ENCODE data around the gene GRM7.
A peak's percentile ranks its signal among the peaks of the same experiment; 100 is the strongest.

The GRM7 gene

DNA sequence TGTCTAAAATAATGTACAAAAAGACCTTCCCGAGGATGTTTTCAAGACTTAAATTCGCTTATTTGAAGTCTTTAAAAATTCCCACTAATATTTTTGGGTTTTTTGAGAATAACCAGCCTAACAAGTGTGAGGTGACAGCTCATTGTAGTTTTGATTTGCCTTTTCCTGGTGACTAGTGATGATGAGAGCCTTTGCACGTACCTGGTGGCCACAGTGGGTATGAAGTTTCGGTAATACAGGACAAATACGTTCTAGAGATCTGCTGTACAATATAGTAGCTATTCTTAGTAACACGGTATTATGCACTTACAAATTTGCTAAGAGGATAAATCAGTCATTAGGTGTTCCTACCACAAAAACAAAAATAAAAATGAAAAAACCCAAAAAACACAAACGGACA, 124.9 kb downstream of the GRM7 start:
- no peak for DNase-seq

GRCh38 chr3:6989608-6990291, 128.8 kb downstream of the GRM7 start:
- DNase-seq: no peak

GRCh38 chr3:6994081-6994668, 133.3 kb downstream of the GRM7 start:
- no peak for DNase-seq

GRCh38 chr3:7000501-7000900, 139.6 kb downstream of the GRM7 start:
- no peak for DNase-seq

DNA sequence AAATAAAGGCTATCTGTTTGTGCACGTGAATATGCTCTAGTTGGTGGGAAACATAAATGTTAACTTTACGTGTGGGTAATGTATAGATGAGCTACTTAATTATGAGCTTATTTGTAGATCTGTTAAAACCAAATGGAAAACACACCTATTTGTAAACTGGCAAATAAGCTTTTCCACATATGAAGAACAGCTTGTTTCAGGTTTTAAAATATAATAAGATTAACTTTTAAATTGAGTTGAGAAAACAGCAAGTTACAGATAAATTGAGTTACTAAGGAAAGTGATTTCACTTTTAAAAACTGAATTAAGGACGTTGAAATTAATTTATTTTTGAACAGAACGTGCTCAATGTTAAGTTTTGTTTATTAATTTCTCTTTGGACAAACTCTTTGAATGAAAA, 140.5 kb downstream of the GRM7 start:
- no peak for DNase-seq

DNA sequence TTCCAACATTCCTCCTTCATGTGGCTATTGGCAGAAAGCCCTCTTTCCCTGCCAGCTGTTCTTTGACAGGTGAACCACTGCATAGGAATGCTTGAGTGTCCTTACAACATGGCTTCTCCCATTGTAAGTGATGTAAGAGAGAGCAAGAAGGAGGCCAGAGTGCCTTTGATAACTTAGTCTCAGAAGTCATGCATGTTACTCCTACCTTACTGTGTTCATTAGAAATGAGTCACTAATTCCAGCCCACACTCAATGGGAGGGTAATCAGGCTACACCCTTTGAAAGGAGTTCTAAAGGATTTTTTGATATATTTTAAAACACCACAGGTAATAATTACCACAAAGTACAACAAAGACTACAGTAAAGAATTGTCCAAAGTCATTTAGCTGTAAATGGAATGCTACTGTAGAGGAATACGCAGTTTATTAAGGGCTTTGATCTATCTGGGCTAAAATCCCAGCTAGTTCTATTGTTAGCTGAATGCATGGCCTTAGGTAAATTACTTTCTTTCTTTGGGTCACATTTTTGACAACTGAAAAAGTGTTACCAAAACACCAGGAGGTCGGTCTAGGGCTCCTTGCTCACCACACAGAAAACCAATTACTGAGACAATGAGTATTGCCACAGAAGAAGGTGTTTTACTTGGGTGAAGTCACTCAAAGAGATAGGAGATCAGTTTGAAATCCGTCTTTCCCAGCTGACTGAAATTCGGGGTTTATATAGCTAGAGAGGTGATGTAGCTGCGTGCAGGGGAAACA, 154.9 kb downstream of the GRM7 start:
- no peak for DNase-seq

GRCh38 chr3:7025581-7026300, 164.8 kb downstream of the GRM7 start:
- no peak for DNase-seq

DNA sequence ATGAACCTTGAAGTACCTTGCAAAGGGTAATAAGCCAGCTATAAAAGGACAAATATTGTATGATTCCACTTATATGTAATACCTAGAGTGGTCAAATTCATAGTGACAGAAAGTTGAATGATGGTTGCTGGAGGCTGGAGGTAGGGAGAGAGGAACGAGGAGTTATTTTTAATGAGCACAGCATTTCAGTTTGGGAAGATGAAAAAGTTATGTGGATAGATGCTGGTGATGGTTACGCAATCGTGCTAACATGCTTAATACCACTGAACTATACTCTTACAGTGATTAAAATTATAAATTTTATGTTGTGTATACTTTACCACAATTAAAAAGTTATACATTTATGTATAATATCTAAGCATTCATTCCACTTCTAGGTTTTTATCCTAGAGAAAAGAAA, 168.6 kb downstream of the GRM7 start:
- DNase-seq: no peak

DNA sequence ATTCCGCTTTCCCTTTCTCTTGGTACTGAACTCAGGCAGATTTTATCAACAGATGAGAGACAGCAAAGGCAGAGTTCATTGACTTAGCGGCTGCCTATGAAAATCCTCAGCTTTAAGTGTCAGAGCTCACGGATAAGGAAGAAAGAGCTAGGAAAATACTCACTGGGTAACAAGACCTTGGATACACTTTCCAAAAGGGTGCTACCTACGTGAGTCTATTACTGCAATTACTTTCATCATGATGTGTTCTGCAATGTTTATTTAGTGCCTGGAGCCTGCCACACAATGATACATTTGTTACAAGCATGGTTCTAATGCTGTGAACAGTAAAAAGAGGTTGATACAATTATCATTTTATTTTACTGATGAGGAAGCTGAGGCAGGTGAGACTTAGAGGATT, 177.5 kb downstream of the GRM7 start:
- DNase-seq: no peak

GRCh38 chr3:7062714-7063113, 201.8 kb downstream of the GRM7 start:
- no peak for DNase-seq

DNA sequence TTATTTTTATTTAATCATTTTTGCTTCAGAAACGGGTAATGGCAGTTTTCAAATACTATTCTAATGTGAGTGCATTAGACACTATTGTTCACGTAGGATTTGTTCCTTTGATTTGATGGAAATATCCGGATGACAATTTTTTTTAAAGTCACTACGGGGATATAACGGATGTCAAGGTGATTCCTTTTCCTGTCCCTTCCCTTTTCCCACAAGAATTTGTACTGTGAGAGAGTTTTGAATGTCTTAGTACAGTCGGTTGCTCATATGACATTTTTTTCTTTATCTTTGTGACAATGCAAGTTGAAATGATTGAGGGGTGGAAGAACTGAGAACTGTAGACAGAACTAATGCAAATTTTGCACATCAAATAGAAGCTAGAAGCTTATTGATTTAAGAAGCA, 209.5 kb downstream of the GRM7 start:
- no peak for DNase-seq

- no peak for DNase-seq
Measured at GRCh38 chr3:7074217-7074616, 213.3 kb downstream of the GRM7 start.

- no peak for DNase-seq
Measured at GRCh38 chr3:7075117-7075516, 214.2 kb downstream of the GRM7 start.

DNA sequence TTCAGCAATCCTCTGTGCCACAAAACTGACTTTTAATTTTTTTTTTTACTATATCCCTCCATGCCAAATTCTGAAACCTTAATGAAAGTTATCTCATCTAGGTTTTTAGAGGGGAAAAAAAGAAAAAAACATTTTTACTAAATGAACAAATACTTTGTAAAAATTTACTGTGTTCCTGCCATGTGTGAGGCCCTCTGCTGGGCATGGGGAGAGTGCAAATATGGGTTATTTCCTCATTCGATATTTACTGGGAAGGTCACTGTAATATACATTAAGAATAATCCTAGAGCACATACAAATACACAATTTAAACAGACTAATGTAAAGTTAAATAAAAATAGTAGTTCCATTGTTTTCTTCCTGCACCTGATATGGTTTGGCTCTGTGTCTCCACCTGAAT, 215.0 kb downstream of the GRM7 start:
- DNase-seq: no peak

- no peak for DNase-seq
Measured at GRCh38 chr3:7082244-7082643, 221.3 kb downstream of the GRM7 start.

DNA sequence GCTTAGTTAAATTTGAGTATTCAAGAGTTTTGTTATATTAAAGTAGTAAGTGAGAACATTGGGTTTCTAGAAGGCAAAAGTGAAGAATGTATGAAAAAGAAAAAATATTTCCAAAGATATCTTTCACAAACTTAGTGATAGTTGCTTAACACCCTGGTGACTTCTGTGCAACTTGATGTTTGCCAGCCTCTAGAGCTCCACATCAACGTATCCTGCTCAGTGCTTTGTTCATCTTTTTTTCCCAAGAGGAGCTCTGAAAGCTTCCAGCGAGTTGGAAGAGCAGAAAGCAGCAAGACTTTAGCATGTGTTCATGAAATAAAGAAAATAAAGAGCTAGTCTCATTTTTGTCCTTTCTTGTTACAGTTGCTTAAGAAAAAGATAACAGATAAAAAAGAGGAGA, 225.5 kb downstream of the GRM7 start:
- DNase-seq: no peak

DNA sequence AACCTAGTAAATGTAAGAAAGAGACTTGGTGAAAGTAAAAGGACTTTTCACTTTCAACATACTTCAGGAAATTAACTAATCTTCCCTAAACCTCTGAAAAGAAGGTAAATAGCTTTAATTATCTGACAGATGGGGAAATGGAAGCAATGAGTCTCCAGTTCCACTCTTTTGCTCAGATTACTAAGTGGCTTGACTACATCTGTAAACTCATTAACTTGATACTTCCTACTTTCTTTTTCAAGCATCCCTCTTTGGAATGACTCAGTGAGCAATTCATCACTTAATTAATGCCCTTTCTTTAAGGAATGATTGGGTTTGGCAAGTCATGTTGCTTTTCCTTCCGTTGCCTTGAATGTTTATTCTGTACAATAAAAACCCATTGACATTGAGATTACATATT, 234.2 kb downstream of the GRM7 start:
- DNase-seq: no peak

DNA sequence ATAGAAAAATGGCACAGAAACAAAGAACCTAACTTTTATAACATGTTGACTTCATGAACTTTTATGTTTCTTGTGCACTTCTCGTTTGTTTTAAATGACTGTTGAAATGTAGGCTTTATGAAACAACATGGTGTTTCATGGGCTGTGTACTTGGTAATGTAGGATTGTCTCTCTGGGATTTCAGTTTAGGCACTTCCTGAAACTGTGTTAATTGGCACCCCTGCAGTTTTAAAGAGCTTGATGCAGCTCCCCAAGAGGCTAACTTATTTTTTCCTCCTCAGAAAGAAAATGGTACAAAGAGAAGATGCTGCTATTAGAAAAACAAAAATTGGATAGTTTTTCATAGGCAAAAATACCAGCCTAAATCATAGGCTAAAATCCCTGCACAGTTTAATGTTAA, 239.2 kb downstream of the GRM7 start:
- no peak for DNase-seq

DNA sequence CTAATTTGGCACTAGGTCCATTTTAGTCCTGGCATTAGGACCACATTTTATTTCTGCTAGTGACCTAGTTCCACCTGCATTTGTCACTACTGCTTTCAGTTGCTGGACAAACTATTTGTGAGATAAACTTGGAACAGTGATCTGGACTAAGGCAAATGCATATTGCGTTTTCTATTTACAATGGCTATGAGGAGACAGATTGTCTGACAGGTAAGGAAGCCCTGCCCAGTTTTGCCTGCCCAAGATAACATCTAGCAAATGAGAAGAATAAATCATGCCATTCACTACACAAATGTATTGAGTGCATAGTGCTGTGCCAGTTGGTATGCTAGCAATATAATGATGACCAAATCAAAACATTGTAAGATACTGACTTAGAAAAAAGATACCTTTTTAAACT, 245.7 kb downstream of the GRM7 start:
- DNase-seq: no peak

- DNase-seq: no peak
Measured at GRCh38 chr3:7112523-7113056, 251.7 kb downstream of the GRM7 start.

- DNase-seq: peak; percentile 11
Measured at GRCh38 chr3:7144697-7145308, 283.9 kb downstream of the GRM7 start.

DNA sequence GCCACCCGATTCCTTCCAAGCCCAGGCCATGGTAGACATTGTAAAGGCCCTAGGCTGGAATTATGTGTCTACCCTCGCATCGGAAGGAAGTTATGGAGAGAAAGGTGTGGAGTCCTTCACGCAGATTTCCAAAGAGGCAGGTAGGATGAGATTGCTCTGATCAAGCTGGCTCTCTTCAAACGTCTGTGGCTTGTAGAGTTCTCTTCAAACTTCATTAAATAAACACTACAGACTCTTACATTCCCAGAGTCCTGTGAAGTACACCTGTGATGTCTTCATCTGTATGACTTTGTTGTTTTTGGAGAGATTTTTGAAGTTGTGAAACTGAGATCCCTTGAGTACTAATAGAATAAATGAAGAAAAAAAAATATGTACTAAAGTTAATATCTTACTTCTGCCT, 285.6 kb downstream of the GRM7 start:
- DNase-seq: no peak

GRCh38 chr3:7158516-7158915, 297.6 kb downstream of the GRM7 start:
- DNase-seq: no peak

All from NCI-H1105 (cell line).